Thyroid gland (tissue), 4 donors: Measurements from ENCODE around the gene ERCC3.

Experiments
- POLR2A ChIP-seq, 2 donors: fragments of 450-650 bp; IDR thresholded peaks; one replicate each; pipeline ENCODE4 v1.6.1; 2017; ENCODE audit warnings: antibody characterized with exemption in 2 of 2, mild to moderate bottlenecking in 2 of 2, moderate library complexity in 1 of 2
- TF ChIP-seq, protein P1 (sequence below), 6 experiments: fragments of 200-600 bp in 3 of 6; fragments of 450-650 bp in 3 of 6; sonication (generic) in 3 of 6; IDR thresholded peaks; one replicate each; pipeline ENCODE4 v1.5.1; 2016 to 2019; ENCODE audit warnings: antibody characterized with exemption in 6 of 6, mild to moderate bottlenecking in 2 of 6, inconsistent platforms in 1 of 6, moderate library complexity in 1 of 6

DNA sequence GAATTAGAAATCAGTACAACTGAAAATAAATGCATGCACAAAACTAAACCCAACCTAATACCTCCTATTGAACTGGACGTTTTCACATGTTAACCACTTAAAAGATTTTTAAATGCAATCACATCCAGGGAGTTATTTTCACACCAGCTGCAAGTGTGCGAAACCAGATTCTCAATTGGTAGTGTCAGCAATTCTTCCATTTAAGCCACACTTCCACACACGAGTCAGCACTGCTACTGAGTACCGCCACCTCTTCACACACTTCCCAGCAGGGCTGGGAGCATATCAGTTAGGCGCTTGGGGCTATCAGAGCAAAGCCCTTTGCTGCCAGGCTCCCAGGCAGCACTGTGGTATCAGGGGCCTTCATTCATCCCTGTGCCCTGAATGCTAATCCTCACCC, 14.2 kb downstream of the ERCC3 start:
- TF ChIP-seq, protein P1, sequence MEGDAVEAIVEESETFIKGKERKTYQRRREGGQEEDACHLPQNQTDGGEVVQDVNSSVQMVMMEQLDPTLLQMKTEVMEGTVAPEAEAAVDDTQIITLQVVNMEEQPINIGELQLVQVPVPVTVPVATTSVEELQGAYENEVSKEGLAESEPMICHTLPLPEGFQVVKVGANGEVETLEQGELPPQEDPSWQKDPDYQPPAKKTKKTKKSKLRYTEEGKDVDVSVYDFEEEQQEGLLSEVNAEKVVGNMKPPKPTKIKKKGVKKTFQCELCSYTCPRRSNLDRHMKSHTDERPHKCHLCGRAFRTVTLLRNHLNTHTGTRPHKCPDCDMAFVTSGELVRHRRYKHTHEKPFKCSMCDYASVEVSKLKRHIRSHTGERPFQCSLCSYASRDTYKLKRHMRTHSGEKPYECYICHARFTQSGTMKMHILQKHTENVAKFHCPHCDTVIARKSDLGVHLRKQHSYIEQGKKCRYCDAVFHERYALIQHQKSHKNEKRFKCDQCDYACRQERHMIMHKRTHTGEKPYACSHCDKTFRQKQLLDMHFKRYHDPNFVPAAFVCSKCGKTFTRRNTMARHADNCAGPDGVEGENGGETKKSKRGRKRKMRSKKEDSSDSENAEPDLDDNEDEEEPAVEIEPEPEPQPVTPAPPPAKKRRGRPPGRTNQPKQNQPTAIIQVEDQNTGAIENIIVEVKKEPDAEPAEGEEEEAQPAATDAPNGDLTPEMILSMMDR (IDR thresholded peaks at IDR 0.05) = no peak
- no peak for TF ChIP-seq POLR2A (IDR thresholded peaks at IDR 0.05)
